ENCODE data around the gene SLC1A2. TPM values are rescaled to one million over a fixed set of nuclear protein-coding genes. Genes with fewer than 3 reads are reported as not detected.

SLC1A2 gene
- total and polyA plus RNA-seq, 2 donors (not counting 3 experiments of a cell fraction or from before 2014, with no cell fraction given) = not detected

DNA sequence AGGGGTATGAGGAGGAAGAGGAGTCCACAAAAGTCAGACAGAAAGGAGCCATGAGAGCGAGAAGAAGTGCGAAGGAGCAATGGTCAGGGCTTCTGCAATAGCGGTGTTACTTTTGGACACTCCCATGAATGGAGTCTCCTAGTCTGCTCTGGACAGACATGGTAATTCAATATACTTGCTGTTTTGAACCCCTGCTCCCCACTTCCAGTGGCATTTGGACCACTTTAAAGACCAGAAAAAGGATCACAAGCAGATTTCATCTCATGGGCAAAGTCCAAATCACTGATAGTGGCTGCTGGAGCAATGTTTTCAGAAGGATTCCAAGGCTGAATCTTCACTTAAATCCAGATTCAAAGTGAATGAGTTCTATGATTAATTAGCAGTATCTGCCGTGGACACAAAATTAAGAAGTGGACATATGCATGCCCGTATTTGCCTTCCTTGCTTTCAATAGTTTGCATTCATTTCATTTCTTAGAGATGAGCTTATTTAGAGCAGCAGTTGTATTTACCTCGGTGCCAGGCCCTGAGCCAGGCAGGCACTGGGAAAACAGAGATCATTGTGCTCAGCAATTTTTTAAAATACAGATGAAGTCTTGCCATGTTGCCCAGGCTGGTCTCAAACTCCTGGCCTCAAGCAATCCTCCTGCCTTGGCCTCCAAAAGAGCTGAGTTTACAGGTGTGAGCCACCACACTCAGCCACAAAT lies 72.0 kb downstream of the SLC1A2 start:
- Histone ChIP-seq H3K9ac (replicated peaks; ENCODE audit: extremely low read depth, insufficient read depth, low read length) (no peak overlapping the region), H3K4me1 (ENCODE audit: control insufficient read depth, extremely low read depth, insufficient read depth, low read length) (no peaks in the 10 kb centered on the region), H3K9me1 (replicated peaks; ENCODE audit: control insufficient read depth, extremely low read depth, insufficient read depth, low read length) (no peaks in the 10 kb centered on the region), H3K27me3 (ENCODE audit: control insufficient read depth in 2 of 2, insufficient read depth in 2 of 2, low read length in 2 of 2) (peaks cover 0 to 4% of the 10 kb centered on the region in 2 experiments), H2AFZ (ENCODE audit: low read depth, low read length) (no peak overlapping the region), H3K4me3 (replicated peaks in 1 of 3; ENCODE audit: insufficient read depth in 1 of 3, low read depth in 1 of 3, low read length in 3 of 3) (no peak overlapping the region), H3K9me3 (replicated peaks; ENCODE audit: control insufficient read depth, insufficient read depth, low read length) (no peaks in the 10 kb centered on the region), H4K20me1 (replicated peaks; ENCODE audit: control insufficient read depth, extremely low read depth, insufficient read depth, low read length) (no peaks in the 10 kb centered on the region), H3K27ac (ENCODE audit: insufficient read depth, low read depth, low read length) (no peak overlapping the region), H3K36me3 (ENCODE audit: control insufficient read depth in 2 of 2, extremely low read depth in 1 of 2, insufficient read depth in 2 of 2, low read length in 2 of 2) (no peaks in the 10 kb centered on the region), H3K4me2 (ENCODE audit: insufficient read depth, low read length) (no peak overlapping the region), H3K79me2 (ENCODE audit: control insufficient read depth, insufficient read depth, low read length) (no peaks in the 10 kb centered on the region)
- ChIA-PET POLR2A (no interaction called here), CTCF (interaction anchor here (2.0 to 2.5 kb wide), 2 partner anchors 9 to 12 kb away, joined by 4 to 8 read pairs; no protein-coding TSS in a partner anchor)
- dilution Hi-C loops (cut with MboI; ENCODE audit: extremely low pct_ligation_motif_present, low sequenced_read_pairs) (no loop called here), intact Hi-C loops (cut with micrococcal nuclease) (no loop called here)
- FAIRE-seq = no peak
- TF ChIP-seq MYC (IDR thresholded peaks at IDR 0.05; ENCODE audit: low read depth, low read length) = no peak
- TF ChIP-seq, protein P1, sequence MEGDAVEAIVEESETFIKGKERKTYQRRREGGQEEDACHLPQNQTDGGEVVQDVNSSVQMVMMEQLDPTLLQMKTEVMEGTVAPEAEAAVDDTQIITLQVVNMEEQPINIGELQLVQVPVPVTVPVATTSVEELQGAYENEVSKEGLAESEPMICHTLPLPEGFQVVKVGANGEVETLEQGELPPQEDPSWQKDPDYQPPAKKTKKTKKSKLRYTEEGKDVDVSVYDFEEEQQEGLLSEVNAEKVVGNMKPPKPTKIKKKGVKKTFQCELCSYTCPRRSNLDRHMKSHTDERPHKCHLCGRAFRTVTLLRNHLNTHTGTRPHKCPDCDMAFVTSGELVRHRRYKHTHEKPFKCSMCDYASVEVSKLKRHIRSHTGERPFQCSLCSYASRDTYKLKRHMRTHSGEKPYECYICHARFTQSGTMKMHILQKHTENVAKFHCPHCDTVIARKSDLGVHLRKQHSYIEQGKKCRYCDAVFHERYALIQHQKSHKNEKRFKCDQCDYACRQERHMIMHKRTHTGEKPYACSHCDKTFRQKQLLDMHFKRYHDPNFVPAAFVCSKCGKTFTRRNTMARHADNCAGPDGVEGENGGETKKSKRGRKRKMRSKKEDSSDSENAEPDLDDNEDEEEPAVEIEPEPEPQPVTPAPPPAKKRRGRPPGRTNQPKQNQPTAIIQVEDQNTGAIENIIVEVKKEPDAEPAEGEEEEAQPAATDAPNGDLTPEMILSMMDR (IDR thresholded peaks at IDR 0.05; ENCODE audit: extremely low read depth in 1 of 2, insufficient read depth in 1 of 2, low read depth in 1 of 2, low read length in 2 of 2) = no peak
- no peak for TF ChIP-seq JUN (IDR thresholded peaks at IDR 0.05; ENCODE audit: borderline replicate concordance, insufficient read depth, insufficient read length, low read depth)
- TF ChIP-seq GATA2 (IDR thresholded peaks at IDR 0.05; ENCODE audit: insufficient read depth, insufficient read length, low read depth, low read length) = no peak
- DNase-seq (ENCODE audit: low read depth, low spot score) = no peak
- no TSS peak for BruUV-seq (replicated peaks)

Data from endothelial cell of umbilical vein (primary cell).